ENCODE measurements around the gene RFXANK. TPM values are rescaled to one million over a fixed set of nuclear protein-coding genes. Genes with fewer than 3 reads are reported as not detected.
"Not testable (repeated sequence)": the region's sequence is repeated elsewhere in the genome, so short reads cannot be mapped to it uniquely, and the experiment has no call there.

RFXANK gene
- total RNA-seq, 2 experiments from 2014 or later: 73.7 to 78.1 TPM

DNA sequence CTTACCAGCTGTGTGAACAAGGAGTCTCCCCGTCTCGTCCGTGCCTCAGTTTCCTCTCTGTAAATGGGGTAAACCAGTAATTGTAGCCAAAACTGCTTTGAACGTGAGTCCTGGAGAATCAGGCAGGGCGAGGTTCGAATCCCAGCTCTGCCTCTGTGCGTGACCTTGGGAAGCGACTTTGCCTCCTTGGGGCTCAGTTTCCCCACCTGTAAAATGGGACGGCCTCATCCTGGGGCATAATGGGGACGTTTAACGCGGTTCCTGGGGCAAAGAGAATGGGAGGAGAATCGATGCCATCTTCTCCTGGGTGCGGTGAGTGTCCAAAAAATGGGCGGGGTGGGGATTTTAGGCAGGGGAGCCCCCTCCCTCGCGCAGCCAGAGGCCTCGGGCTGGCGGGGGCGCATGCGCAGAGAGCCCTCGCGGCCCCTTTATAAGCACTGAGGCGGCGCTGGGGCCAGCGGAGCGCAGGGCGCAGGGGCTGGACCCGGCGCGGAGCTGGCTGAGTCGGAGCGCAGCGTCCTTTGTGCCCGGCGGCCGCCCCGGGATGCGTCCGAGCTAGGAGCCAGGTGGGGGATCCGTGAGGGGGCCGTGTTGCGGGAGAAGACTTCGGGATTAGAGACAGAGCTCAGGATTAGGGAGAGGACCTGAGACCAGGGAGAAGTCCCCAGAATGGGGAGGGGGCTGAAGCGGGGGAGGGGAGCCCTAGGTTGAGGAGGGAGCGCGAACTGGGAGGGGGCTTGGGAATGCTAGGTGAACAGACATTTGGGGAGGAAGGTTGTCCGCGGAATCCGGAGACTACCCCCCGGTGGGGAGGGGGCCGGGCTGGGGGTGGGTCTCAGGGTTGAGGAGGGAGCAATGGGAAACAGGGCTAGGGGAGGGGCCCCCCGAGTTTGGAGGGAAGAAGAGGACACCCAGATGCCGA, 19.7 kb downstream of the RFXANK start, which contains the start of gene NCAN:
NCAN (plus strand) TSS at position 460 of the 922 bp plus-strand sequence. CDS start 4,996 bp downstream, outside the sequence.
- no peak within 1 kb of the TSS for H3K27ac Mint-ChIP-seq
- DNase-seq: no peak
- ChIA-PET POLR2A (interaction anchor here (0.6 kb wide), 1 partner anchor 210 kb away, joined by 3 read pairs; no protein-coding TSS in a partner anchor), CTCF (interaction anchor here (0.7 kb wide), 1 partner anchor 9 kb away, joined by 3 read pairs; no protein-coding TSS in a partner anchor)
- peaks cover 45% of the 10 kb centered on the region for H3K27me3 Mint-ChIP-seq
- H3K4me1 Mint-ChIP-seq (ENCODE audit: low read depth): peaks cover 15% of the 10 kb centered on the region
- intact Hi-C loops (cut with micrococcal nuclease): no loop called here
- no peak within 1 kb of the TSS for H3K4me3 Mint-ChIP-seq
- H3K9me3 Mint-ChIP-seq: no peaks in the 10 kb centered on the region
- no peaks in the 10 kb centered on the region for H3K36me3 Mint-ChIP-seq

DNA sequence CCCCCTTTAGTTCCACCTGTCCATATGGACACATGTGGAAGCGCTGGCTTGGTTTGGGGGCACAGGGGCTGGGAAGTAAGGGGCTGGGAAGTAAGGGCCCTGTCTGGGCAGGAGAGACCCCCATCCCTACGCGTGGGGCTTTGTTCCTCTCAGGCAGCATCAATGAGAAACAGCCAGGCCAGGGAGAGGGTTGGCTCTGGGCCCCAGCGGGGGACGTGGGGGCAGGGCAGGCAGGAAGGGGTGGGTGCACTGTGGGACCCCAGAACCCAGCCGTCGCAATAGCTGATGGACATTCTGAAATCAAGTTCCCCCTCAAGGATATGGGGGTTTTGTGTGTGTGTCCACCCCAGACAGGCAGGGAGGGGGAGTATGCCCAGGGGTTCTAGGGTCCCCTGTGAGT, 20.9 kb downstream of the RFXANK start:
- CTCF ChIA-PET: interaction anchor here (1.6 to 1.7 kb wide), 2 partner anchors 10 to 12 kb away, joined by 4 to 6 read pairs; partner anchors contain the start of gene NR2C2AP
- Mint-ChIP-seq H3K4me1 (ENCODE audit: low read depth) (peaks cover 4% of the 10 kb centered on the region), H3K36me3 (no peaks in the 10 kb centered on the region), H3K9me3 (no peaks in the 10 kb centered on the region), H3K27ac (no peak overlapping the region), H3K4me3 (no peak overlapping the region), H3K27me3 (peaks cover 45% of the 10 kb centered on the region)
- no peak for DNase-seq
- POLR2A ChIA-PET: no interaction called here
- intact Hi-C loops (cut with micrococcal nuclease): no loop called here

DNA sequence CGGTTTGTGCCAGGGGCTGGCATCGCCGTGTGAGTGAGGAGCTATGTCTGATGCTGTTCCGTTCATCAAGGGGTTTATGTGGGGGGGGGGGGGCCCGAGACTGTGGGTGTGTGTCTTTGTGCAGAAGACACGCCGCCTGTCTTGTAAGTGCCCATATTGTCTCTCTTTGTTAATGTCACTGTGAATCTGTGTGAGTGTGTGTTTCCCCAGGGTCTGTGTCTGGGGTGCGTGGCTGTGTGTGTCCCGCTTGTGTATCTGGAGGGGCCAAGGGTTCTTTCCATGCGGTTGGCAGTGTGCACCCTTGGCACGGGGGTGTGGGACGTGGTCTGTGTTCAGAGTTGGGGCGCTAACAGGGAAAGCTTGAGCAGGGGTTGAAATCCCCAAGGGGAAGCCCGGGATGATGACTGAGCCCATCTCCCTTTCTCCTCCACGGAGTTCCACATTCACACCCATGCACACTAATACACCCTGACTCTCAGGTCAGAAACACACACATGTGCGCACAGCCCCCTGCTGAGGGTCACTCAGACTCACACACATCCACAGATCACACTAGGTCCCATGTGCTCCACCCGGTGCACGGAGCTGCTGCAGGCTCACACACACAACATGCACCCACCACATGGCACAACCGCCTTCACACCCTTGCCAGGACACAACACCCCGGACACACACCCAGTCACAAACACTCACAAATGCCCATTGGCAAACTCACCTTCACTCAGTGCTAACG, 21.5 kb downstream of the RFXANK start:
- H3K36me3 Mint-ChIP-seq: no peaks in the 10 kb centered on the region
- no peak for DNase-seq
- H3K4me1 Mint-ChIP-seq (ENCODE audit: low read depth): peaks cover 3% of the 10 kb centered on the region
- CTCF ChIA-PET: interaction anchor here (1.0 to 1.7 kb wide), 3 partner anchors 11 to 39 kb away, joined by 3 to 6 read pairs (median 4); partner anchors contain the start of gene NR2C2AP
- peaks cover 45% of the 10 kb centered on the region for H3K27me3 Mint-ChIP-seq
- no peaks in the 10 kb centered on the region for H3K9me3 Mint-ChIP-seq
- intact Hi-C loops (cut with micrococcal nuclease): no loop called here
- POLR2A ChIA-PET: no interaction called here
- H3K4me3 Mint-ChIP-seq: no peak overlapping the region
- H3K27ac Mint-ChIP-seq: no peak overlapping the region

DNA sequence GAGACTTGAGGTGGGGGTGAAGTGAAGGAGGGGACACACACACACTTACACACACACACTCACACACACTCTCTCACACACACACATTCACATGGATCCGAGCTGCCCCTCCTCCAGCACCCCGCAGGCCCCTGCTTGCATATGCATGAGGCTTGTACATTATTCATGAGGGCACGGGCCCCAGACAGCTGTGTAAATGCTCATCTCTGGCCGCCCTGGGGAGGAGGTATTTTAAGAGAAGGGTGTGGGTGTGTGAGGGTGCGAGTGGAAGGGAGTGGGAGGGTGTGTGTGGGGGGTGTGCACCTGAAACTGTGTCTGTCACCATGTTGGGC, 22.1 kb downstream of the RFXANK start:
- ChIA-PET CTCF (interaction anchor here (1.0 to 1.7 kb wide), 3 partner anchors 11 to 39 kb away, joined by 3 to 6 read pairs (median 4); partner anchors contain the start of gene NR2C2AP), POLR2A (no interaction called here)
- no peak overlapping the region for H3K4me3 Mint-ChIP-seq
- peaks cover 3% of the 10 kb centered on the region for H3K4me1 Mint-ChIP-seq (ENCODE audit: low read depth)
- intact Hi-C loops (cut with micrococcal nuclease): no loop called here
- no peak for DNase-seq
- no peak overlapping the region for H3K27ac Mint-ChIP-seq
- H3K36me3 Mint-ChIP-seq: no peaks in the 10 kb centered on the region
- H3K27me3 Mint-ChIP-seq: peaks cover 45% of the 10 kb centered on the region
- no peaks in the 10 kb centered on the region for H3K9me3 Mint-ChIP-seq

DNA sequence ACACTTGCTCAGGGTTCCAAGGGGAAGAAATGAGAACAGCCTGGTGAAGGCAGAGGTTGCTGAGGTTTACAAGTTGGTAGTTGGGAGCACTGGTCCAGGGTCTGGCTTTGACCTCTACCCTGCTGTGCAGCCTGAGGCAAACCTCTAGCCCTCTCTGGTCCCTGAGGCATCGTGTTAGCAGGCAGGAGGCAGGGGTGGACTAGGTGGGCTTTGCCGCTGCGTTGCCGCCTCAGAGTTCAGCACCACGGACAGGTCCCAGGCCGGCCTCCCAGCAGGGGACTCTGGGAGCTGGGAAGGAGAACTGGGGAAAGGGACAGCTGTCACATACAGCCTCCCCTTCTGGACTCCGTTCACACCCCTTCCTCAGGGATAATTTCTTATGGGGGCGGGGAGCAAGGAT, 22.8 kb downstream of the RFXANK start:
- H3K4me1 Mint-ChIP-seq (ENCODE audit: low read depth): peaks cover 3% of the 10 kb centered on the region
- POLR2A ChIA-PET: no interaction called here
- intact Hi-C loops (cut with micrococcal nuclease): no loop called here
- DNase-seq: peak; percentile 50
- H3K27me3 Mint-ChIP-seq: peaks cover 45% of the 10 kb centered on the region
- no peaks in the 10 kb centered on the region for H3K36me3 Mint-ChIP-seq
- no peak overlapping the region for H3K27ac Mint-ChIP-seq
- CTCF ChIA-PET: interaction anchor here (1.1 kb wide), 1 partner anchor 11 kb away, joined by 3 read pairs; no protein-coding TSS in a partner anchor
- no peaks in the 10 kb centered on the region for H3K9me3 Mint-ChIP-seq
- H3K4me3 Mint-ChIP-seq: no peak overlapping the region

DNA sequence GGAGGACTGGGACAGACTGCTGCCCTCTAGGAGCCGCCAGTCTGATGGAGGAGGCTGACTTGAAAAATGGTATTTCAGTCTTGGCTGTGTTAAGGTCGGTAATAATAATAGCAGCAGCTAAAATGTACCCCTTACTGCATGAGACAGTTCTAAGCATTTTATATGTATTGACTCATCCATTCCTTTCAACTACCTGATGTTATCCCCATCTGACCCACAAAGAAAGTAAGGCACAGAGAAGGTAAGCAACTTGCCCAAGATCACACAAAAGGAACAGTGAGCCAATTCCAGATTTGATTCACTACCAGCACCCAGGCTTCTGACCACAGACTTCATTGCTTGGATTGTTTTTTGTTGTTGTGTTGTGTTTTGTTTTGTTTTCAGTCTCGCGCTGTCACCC, 23.7 kb downstream of the RFXANK start:
- Mint-ChIP-seq H3K4me1 (ENCODE audit: low read depth) (peaks cover 3% of the 10 kb centered on the region), H3K27me3 (peaks cover 43% of the 10 kb centered on the region), H3K4me3 (no peak overlapping the region), H3K9me3 (no peaks in the 10 kb centered on the region), H3K36me3 (no peaks in the 10 kb centered on the region), H3K27ac (no peak overlapping the region)
- no peak for DNase-seq
- POLR2A ChIA-PET: no interaction called here
- intact Hi-C loops (cut with micrococcal nuclease): no loop called here
- CTCF ChIA-PET: interaction anchor here (1.2 kb wide), 1 partner anchor 146 kb away, joined by 3 read pairs; no protein-coding TSS in a partner anchor

DNA sequence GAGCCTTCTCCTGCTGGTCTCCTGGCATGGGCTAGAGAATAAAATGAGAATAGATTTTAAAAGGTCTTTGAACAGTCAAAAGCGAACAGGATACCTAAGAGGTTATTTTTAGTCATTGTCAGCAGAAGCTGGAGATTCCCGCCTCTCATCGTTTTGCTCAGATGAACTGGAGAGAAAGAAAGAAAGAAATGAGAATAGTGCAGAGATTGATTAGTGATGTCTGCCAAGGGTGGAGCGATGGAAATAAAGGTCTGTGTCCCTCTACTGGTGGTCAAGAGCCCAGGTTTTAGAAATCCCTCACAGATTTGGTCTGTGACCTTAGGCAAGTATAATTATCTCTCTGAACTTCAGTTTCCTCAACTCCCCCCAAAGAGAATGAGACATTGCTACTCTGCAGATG, 25.0 kb downstream of the RFXANK start:
- ChIA-PET POLR2A (no interaction called here), CTCF (interaction anchor here (0.5 to 1.2 kb wide), 4 partner anchors 8 to 1210 kb away, joined by 3 read pairs; no protein-coding TSS in a partner anchor)
- DNase-seq: no peak
- Mint-ChIP-seq H3K4me1 (ENCODE audit: low read depth) (peaks cover 3% of the 10 kb centered on the region), H3K9me3 (no peaks in the 10 kb centered on the region), H3K4me3 (no peak overlapping the region), H3K27ac (no peak overlapping the region), H3K27me3 (peaks cover 37% of the 10 kb centered on the region), H3K36me3 (no peaks in the 10 kb centered on the region)
- intact Hi-C loops (cut with micrococcal nuclease): no loop called here

DNA sequence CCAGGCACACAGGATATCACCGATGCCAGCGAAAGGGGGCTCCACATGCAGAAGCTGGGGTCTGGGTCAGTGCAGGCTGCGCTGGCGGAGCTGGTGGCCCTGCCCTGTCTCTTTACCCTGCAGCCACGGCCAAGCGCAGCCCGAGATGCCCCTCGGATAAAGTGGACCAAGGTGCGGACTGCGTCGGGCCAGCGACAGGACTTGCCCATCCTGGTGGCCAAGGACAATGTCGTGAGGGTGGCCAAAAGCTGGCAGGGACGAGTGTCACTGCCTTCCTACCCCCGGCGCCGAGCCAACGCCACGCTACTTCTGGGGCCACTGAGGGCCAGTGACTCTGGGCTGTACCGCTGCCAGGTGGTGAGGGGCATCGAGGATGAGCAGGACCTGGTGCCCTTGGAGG, 26.9 kb downstream of the RFXANK start:
- intact Hi-C loops (cut with micrococcal nuclease): no loop called here
- Mint-ChIP-seq H3K9me3 (no peaks in the 10 kb centered on the region), H3K4me3 (no peak overlapping the region), H3K36me3 (no peaks in the 10 kb centered on the region), H3K27me3 (peaks cover 20% of the 10 kb centered on the region), H3K27ac (no peak overlapping the region), H3K4me1 (ENCODE audit: low read depth) (no peaks in the 10 kb centered on the region)
- DNase-seq: no peak
- ChIA-PET POLR2A (no interaction called here), CTCF (no interaction called here)

DNA sequence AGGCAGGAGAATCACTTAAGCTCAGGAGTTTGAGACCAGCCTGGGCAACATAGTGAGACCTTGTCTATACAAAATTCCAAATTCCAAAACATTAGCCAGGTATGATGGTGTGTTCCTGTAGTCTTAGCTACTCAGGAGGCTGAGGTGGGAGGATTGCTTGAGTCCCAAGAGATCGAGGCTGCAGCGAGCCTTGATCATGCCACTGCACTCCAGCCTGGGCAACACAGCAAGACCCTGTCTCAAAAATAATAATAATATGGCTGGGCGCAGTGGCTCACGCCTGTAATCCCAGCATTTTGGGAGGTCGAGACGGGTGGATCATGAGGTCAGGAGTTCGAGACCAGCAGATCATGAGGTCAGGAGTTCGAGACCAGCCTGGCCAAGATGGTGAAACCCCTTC, 28.9 kb downstream of the RFXANK start:
- H3K9me3 Mint-ChIP-seq; H3K27ac Mint-ChIP-seq; DNase-seq; H3K36me3 Mint-ChIP-seq; H3K27me3 Mint-ChIP-seq; H3K4me3 Mint-ChIP-seq; POLR2A ChIA-PET; H3K4me1 Mint-ChIP-seq (ENCODE audit: low read depth); intact Hi-C loops (cut with micrococcal nuclease): not testable (repeated sequence)
- CTCF ChIA-PET: interaction anchor here (1.4 kb wide), 1 partner anchor 35 kb away, joined by 5 read pairs; no protein-coding TSS in a partner anchor

DNA sequence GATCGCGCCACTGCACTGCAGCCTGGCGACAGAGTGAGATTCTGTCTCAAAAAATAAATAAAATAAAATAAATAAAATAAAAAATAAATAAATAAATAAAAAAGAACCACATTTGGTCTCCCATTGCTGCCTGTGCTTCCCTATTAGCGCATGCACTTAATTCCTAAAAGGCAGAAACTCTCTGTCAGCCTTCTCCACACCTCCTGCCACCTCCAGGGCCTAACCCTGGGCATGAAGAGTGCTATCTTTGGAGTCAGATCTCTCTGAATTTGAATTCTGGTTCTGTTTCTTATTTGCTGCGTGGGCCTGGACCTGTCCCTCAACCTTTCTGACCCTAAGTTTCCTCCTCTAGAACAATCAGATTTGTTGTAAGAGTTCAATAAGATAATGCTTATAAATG, 31.0 kb downstream of the RFXANK start:
- DNase-seq: no peak
- Mint-ChIP-seq H3K4me1 (ENCODE audit: low read depth) (no peaks in the 10 kb centered on the region), H3K4me3 (no peak overlapping the region), H3K27me3 (peaks cover 4% of the 10 kb centered on the region), H3K9me3 (no peaks in the 10 kb centered on the region), H3K27ac (no peak overlapping the region), H3K36me3 (no peaks in the 10 kb centered on the region)
- POLR2A ChIA-PET: no interaction called here
- CTCF ChIA-PET: no interaction called here
- intact Hi-C loops (cut with micrococcal nuclease): no loop called here

DNA sequence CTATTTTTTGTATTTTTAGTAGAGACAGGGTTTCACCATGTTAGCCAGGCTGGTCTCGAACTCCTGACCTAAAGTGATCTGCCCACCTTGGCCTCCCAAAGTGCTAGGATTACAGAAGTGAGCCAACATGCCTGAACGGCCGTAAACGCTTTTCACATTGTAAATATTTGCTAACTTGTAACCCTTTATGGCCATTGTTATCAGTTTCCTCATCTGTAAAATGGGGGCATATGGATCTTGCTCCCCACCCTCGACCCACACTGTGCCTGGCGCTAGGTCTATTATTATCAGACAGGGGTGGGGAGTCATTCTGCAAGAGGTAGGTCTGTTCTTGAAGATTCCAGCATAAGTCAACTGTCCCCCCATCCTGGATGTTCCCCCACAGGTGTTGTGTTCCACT, 31.6 kb downstream of the RFXANK start:
- Mint-ChIP-seq H3K27ac (no peak overlapping the region), H3K9me3 (no peaks in the 10 kb centered on the region), H3K4me3 (no peak overlapping the region), H3K36me3 (no peaks in the 10 kb centered on the region), H3K4me1 (ENCODE audit: low read depth) (no peaks in the 10 kb centered on the region), H3K27me3 (peaks cover 10% of the 10 kb centered on the region)
- DNase-seq: no peak
- ChIA-PET CTCF (interaction anchor here (1.2 to 1.6 kb wide), 3 partner anchors 17 to 78 kb away, joined by 4 to 11 read pairs (median 4); partner anchors contain the start of gene NR2C2AP), POLR2A (no interaction called here)
- intact Hi-C loops (cut with micrococcal nuclease): no loop called here

All from activated CD4-positive, alpha-beta memory T cell treated with anti-CD3 and anti-CD28 coated beads for 36 hours (primary cell).